Right cardiac atrium (tissue), 5 donors: Measurements from ENCODE around the gene CFDP1. TPM values are rescaled to one million over a fixed set of nuclear protein-coding genes. Genes with fewer than 3 reads are reported as not detected.

Experiments used
- ATAC-seq, 2 donors: fragments of 200-7000 bp; cut with Tn5 transposase; one replicate each; pipeline versions ENCODE4 v1.8.0 to v1.9.1; 2020; ENCODE audit warnings: moderate library complexity in 2 of 2, mild to moderate bottlenecking in 1 of 2
- DNase-seq, 3 donors: peaks; one replicate each; pipeline ENCODE4 v3.0.0-alpha.2; 2020
- H3K27ac ChIP-seq: one replicate; pipeline ENCODE4 v1.5.1; 2013; ENCODE audit warnings: mild to moderate bottlenecking, low read length, control low read depth, moderate library complexity
- H3K27me3 ChIP-seq: one replicate; pipeline ENCODE4 v1.6.1; 2013; ENCODE audit not compliant: control insufficient read depth, insufficient read depth
- H3K4me1 ChIP-seq: one replicate; pipeline ENCODE4 v1.6.1; 2013; ENCODE audit warnings: low read length; ENCODE audit not compliant: control insufficient read depth, insufficient read depth
- H3K4me3 ChIP-seq: one replicate; pipeline ENCODE4 v1.5.1; 2013; ENCODE audit warnings: low read length, control low read depth
- H3K9me3 ChIP-seq: one replicate; pipeline ENCODE4 v1.6.1; 2013; ENCODE audit warnings: low read length; ENCODE audit not compliant: control insufficient read depth
- WGBS: extraction: QIAGEN DNeasy Blood & Tissue Kit; methylation state at CpG from one replicate; pipeline ENCODE4 v1.1.7; 2013; 5-methylcytosine and 5-hydroxymethylcytosine counted together
- intact Hi-C, 4 donors: fragments of 100-400 bp; cut with DNase I; formaldehyde crosslinking; loops; one replicate each; pipeline versions ENCODE4 v1.11.0 to v1.14.0; 2022 to 2023
- polyA plus RNA-seq: library from polyadenylated mRNA; stranded (reverse); fragments of 200-250 nt; gene quantifications from one replicate; pipeline ENCODE4 v1.2.3, GENCODE V29; 2013
- total RNA-seq, 4 donors: library from RNA; stranded (reverse); fragmentation: NEBNext Ultra II Directional; extraction: Animal tissue kit (Norgen Biotek cat#: 25700); gene quantifications; one replicate each; pipeline ENCODE4 v1.2.1, GENCODE V29; 2021
- donor health status: healthy with polysubstance abuse.
- donor health status: DM: no; HTN: yes; CAD: no.
- donor health status: DM: no; HTN: no; CAD: no.
- donor health status: DM: no; HTN: yes; CAD: no; lungs with severe emphysema.
- donor health status: DM: yes; HTN: yes; CAD: no.

The CFDP1 gene
- total and polyA plus RNA-seq, 5 donors: 23.7 to 40.8 (median 29.5) TPM

- intact Hi-C loops: loop anchor here in 2 of 4 donors (10.0 kb wide), 1 partner anchor 51 kb away; the partner anchor contains the start of gene BCAR1 (in 2 of the 2)
- H3K4me1 ChIP-seq: peaks cover 12% of the 10 kb centered on the region
Measured at GRCh38 chr16:75305364-75306098, 127.8 kb downstream of the CFDP1 start.

GRCh38 chr16:75304521-75305363 lies 128.6 kb downstream of the CFDP1 start:
- 45% methylated on average over 4 of the region's 4 CpGs for WGBS
- Histone ChIP-seq H3K27ac (peak overlapping the region; percentile 98), H3K27me3 (no peaks in the 10 kb centered on the region), H3K9me3 (no peaks in the 10 kb centered on the region), H3K4me3 (no peak overlapping the region), H3K4me1 (peaks cover 12% of the 10 kb centered on the region)
- DNase-seq: peak; percentile 80 to 89 (median 82)
- intact Hi-C loops: loop anchor here in 2 of 4 donors (10.0 kb wide), 1 partner anchor 50 kb away; the partner anchor contains the start of gene BCAR1 (in 2 of the 2)
- ATAC-seq: peak; percentile 73 to 84

More at GRCh38 chr16:75305364-75306098, 127.8 kb downstream of the CFDP1 start:
- Histone ChIP-seq H3K4me3 (no peak overlapping the region), H3K27ac (peak overlapping the region; percentile 98), H3K9me3 (no peaks in the 10 kb centered on the region), H3K27me3 (no peaks in the 10 kb centered on the region)
- 24% methylated on average over 8 of the region's 8 CpGs for WGBS
- ATAC-seq (peak; percentile 93 to 94), DNase-seq (peak; percentile 70 to 87 (median 77))

GRCh38 chr16:75301804-75302203 lies 131.5 kb downstream of the CFDP1 start:
- intact Hi-C loops: loop anchor here in 2 of 4 donors (10.0 kb wide), 1 partner anchor 47 kb away; the partner anchor contains the start of gene BCAR1 (in 2 of the 2)
- Histone ChIP-seq H3K9me3 (no peaks in the 10 kb centered on the region), H3K4me3 (no peak overlapping the region), H3K27ac (no peak overlapping the region), H3K27me3 (no peaks in the 10 kb centered on the region), H3K4me1 (peaks cover 14% of the 10 kb centered on the region)
- no peak for DNase-seq
- WGBS: 89% methylated on average over 1 of the region's 1 CpG
- ATAC-seq: no peak

GRCh38 chr16:75298267-75298666 lies 135.0 kb downstream of the CFDP1 start:
- no peaks in the 10 kb centered on the region for H3K27me3 ChIP-seq
- WGBS: 81% methylated on average over 6 of the region's 6 CpGs
- H3K27ac ChIP-seq: peak overlapping the region; percentile 48
- H3K4me3 ChIP-seq: no peak overlapping the region
- no peak for ATAC-seq
- H3K9me3 ChIP-seq: no peaks in the 10 kb centered on the region
- DNase-seq: no peak
- intact Hi-C loops: no loop called here
- H3K4me1 ChIP-seq: peaks cover 11% of the 10 kb centered on the region

GRCh38 chr16:75296606-75297005 lies 136.7 kb downstream of the CFDP1 start:
- intact Hi-C loops: no loop called here

GRCh38 chr16:75294773-75295459 lies 138.4 kb downstream of the CFDP1 start:
- Histone ChIP-seq H3K4me3 (no peak overlapping the region), H3K27ac (no peak overlapping the region), H3K4me1 (peaks cover 12% of the 10 kb centered on the region), H3K27me3 (no peaks in the 10 kb centered on the region), H3K9me3 (no peaks in the 10 kb centered on the region)
- DNase-seq (no peak), ATAC-seq (no peak)
- WGBS: 95% methylated on average over 6 of the region's 6 CpGs
- intact Hi-C loops: no loop called here

More at GRCh38 chr16:75296606-75297005, 136.7 kb downstream of the CFDP1 start:
- peak overlapping the region; percentile 38 for H3K27ac ChIP-seq
- ATAC-seq (peak; percentile 77 to 84), DNase-seq (peak; percentile 59 to 76 (median 63))
- WGBS: 19% methylated on average over 1 of the region's 1 CpG
- H3K9me3 ChIP-seq: no peaks in the 10 kb centered on the region
- H3K4me3 ChIP-seq: no peak overlapping the region
- H3K4me1 ChIP-seq: peaks cover 11% of the 10 kb centered on the region
- no peaks in the 10 kb centered on the region for H3K27me3 ChIP-seq

- DNase-seq: no peak
- H3K27me3 ChIP-seq: no peaks in the 10 kb centered on the region
- intact Hi-C loops: no loop called here
- H3K4me3 ChIP-seq: no peak overlapping the region
- no peak for ATAC-seq
- H3K9me3 ChIP-seq: no peaks in the 10 kb centered on the region
- H3K27ac ChIP-seq: no peak overlapping the region
- WGBS: 93% methylated on average over 6 of the region's 6 CpGs
- H3K4me1 ChIP-seq: peaks cover 15% of the 10 kb centered on the region
Measured at GRCh38 chr16:75293772-75294171, 139.5 kb downstream of the CFDP1 start.

GRCh38 chr16:75293173-75293572 lies 140.1 kb downstream of the CFDP1 start:
- 78% methylated on average over 4 of the region's 4 CpGs for WGBS
- Histone ChIP-seq H3K27me3 (no peaks in the 10 kb centered on the region), H3K4me3 (no peak overlapping the region), H3K27ac (no peak overlapping the region), H3K9me3 (no peaks in the 10 kb centered on the region), H3K4me1 (peaks cover 18% of the 10 kb centered on the region)
- intact Hi-C loops: no loop called here
- DNase-seq (no peak), ATAC-seq (no peak)

- Histone ChIP-seq H3K4me1 (peaks cover 21% of the 10 kb centered on the region), H3K27ac (no peak overlapping the region), H3K27me3 (no peaks in the 10 kb centered on the region), H3K9me3 (no peaks in the 10 kb centered on the region), H3K4me3 (no peak overlapping the region)
- ATAC-seq: no peak
- no peak for DNase-seq
- intact Hi-C loops: no loop called here
- WGBS: 72% methylated on average over 3 of the region's 3 CpGs
Measured at GRCh38 chr16:75292691-75293090, 140.6 kb downstream of the CFDP1 start.

GRCh38 chr16:75289189-75289588 lies 144.1 kb downstream of the CFDP1 start:
- DNase-seq (no peak), ATAC-seq (peak; percentile 65 to 90)
- H3K27me3 ChIP-seq: no peaks in the 10 kb centered on the region
- intact Hi-C loops: no loop called here
- H3K27ac ChIP-seq: peak overlapping the region; percentile 48
- H3K4me1 ChIP-seq: peaks cover 11% of the 10 kb centered on the region
- no peak overlapping the region for H3K4me3 ChIP-seq
- H3K9me3 ChIP-seq: no peaks in the 10 kb centered on the region
